B cell (primary cell): ENCODE results near the gene SYT3.

Source experiments
- CTCF ChIP-seq: fragments of 200-600 bp; IDR thresholded peaks from one replicate; pipeline ENCODE4 v1.8.0; 2022; ENCODE audit warnings: antibody characterized with exemption, mild to moderate bottlenecking
- EZH2 ChIP-seq: IDR thresholded peaks from 2 replicates; pipeline ENCODE4 v1.6.1; 2012; ENCODE audit warnings: borderline replicate concordance, low read depth, mild to moderate bottlenecking, moderate library complexity, low read length; ENCODE audit not compliant: insufficient read depth, poor library complexity, severe bottlenecking

- TF ChIP-seq CTCF = no peak
- TF ChIP-seq EZH2 = no peak
Measured at GRCh38 chr19:50628551-50628950, 11.1 kb downstream of the SYT3 start.
